PC-9 (cell line): ENCODE results near the gene FUT3. TPM values are rescaled to one million over a fixed set of nuclear protein-coding genes. Genes with fewer than 3 reads are reported as not detected.

ENCODE experiments used
- BruUV-seq: library from RNA; stranded (reverse); fragments of 400-500 nt; replicated peaks from 2 replicates; lab custom pipeline; 2021; lab: Mats Ljungman, UMichigan
- CTCF ChIA-PET: fragments of 300-600 bp; sonication (Branson Sonifier 250); formaldehyde crosslinking; loops from one replicate; lab custom pipeline; 2022; ENCODE audit warnings: antibody characterized with exemption; lab: Charles Lee
- POLR2A ChIA-PET: fragments of 300-600 bp; sonication (Branson Sonifier 250); formaldehyde crosslinking; loops from one replicate; lab custom pipeline; 2022; ENCODE audit warnings: antibody characterized with exemption; ENCODE audit not compliant: unreplicated experiment; lab: Charles Lee
- DNase-seq, 2 experiments: peaks; one replicate each; pipeline versions ENCODE4 v3.0.0 to v3.0.0-alpha.2; 2015 to 2022; ENCODE audit warnings: mixed read lengths in 1 of 2
- H2AFZ ChIP-seq: fragments of 200-600 bp; sonication (generic); 2 replicates; pipeline ENCODE4 v1.8.1; 2017; ENCODE audit warnings: antibody characterized with exemption
- H3F3A ChIP-seq: fragments of 200-600 bp; sonication (generic); 2 replicates; pipeline ENCODE4 v1.8.1; 2017; ENCODE audit warnings: antibody characterized with exemption, mild to moderate bottlenecking, low read depth; ENCODE audit not compliant: insufficient read depth
- H3K27ac ChIP-seq: fragments of 200-600 bp; sonication (generic); 2 replicates; pipeline ENCODE4 v1.6.1; 2016; ENCODE audit warnings: mixed run types
- H3K27me3 ChIP-seq: fragments of 200-600 bp; sonication (generic); 2 replicates; pipeline ENCODE4 v1.6.1; 2016; ENCODE audit warnings: low read depth, mixed run types; ENCODE audit not compliant: insufficient read depth
- H3K36me3 ChIP-seq: fragments of 200-600 bp; sonication (generic); 2 replicates; pipeline ENCODE4 v1.6.1; 2016; ENCODE audit warnings: low read depth, mixed run types
- H3K4me1 ChIP-seq: fragments of 200-600 bp; sonication (generic); replicated peaks from 2 replicates; pipeline ENCODE4 v1.6.1; 2016; ENCODE audit warnings: mixed run types; ENCODE audit not compliant: insufficient read depth
- H3K4me2 ChIP-seq: fragments of 200-600 bp; sonication (generic); 2 replicates; pipeline ENCODE4 v1.6.1; 2017; ENCODE audit warnings: mixed run types
- H3K4me3 ChIP-seq: fragments of 200-600 bp; sonication (generic); 2 replicates; pipeline ENCODE4 v1.6.1; 2016; ENCODE audit warnings: mixed run types
- H3K79me2 ChIP-seq: fragments of 200-600 bp; sonication (generic); 2 replicates; pipeline ENCODE4 v1.6.1; 2017; ENCODE audit warnings: low read depth, mixed run types
- H3K9me2 ChIP-seq: fragments of 200-600 bp; sonication (generic); 2 replicates; pipeline ENCODE4 v1.8.1; 2017; ENCODE audit warnings: mild to moderate bottlenecking; ENCODE audit not compliant: insufficient read depth
- H3K9me3 ChIP-seq: fragments of 200-600 bp; sonication (generic); 2 replicates; pipeline ENCODE4 v1.8.1; 2016; ENCODE audit warnings: low read depth; ENCODE audit not compliant: insufficient read depth
- H4K20me1 ChIP-seq: fragments of 200-600 bp; sonication (generic); 2 replicates; pipeline ENCODE4 v1.8.1; 2017; ENCODE audit not compliant: insufficient read depth
- EZH2 ChIP-seq: fragments of 200-600 bp; sonication (generic); IDR thresholded peaks from 2 replicates; pipeline ENCODE4 v1.8.0; 2017; ENCODE audit warnings: antibody characterized with exemption, low read depth
- intact Hi-C: fragments of 100-400 bp; cut with micrococcal nuclease; formaldehyde crosslinking; loops from one replicate; pipeline ENCODE4 v1.10.0; 2022; ENCODE audit not compliant: unreplicated experiment
- total RNA-seq: library from RNA; stranded (reverse); gene quantifications from 2 replicates; pipeline ENCODE4 v1.2.3, GENCODE V29; 2021
- TF ChIP-seq, protein P1 (sequence below): fragments of 200-600 bp; sonication (generic); conservative IDR thresholded peaks from 2 replicates; pipeline ENCODE4 v1.6.1; 2017; ENCODE audit warnings: mixed run types, antibody characterized with exemption, mild to moderate bottlenecking, moderate library complexity

The FUT3 gene
- total RNA-seq, 1 experiment from 2014 or later, result 28.5 TPM

DNA sequence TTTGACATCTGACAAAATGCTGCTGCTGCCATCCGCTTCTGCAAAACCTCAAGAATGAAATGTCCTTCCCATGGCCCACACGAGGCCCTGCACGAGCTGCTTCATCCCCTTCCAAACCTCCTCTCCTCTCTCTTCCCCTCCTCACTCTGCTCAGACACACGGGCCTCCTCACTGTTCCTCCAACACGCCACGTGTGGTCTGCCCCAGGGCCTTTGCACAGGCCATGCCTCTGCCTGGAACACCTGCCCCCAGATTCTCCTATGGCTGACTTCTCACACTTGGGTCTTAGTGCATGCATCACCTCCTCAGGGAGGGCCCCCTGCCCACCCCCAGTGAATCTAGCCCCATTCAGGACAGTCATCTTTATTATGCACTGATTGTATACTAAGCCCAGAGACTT lies 30.5 kb downstream of the FUT3 start:
- intact Hi-C loops, result no loop called here
- no peak for DNase-seq
- Histone ChIP-seq H3K9me3 (no peaks in the 10 kb centered on the region), H3F3A (no peaks in the 10 kb centered on the region), H3K27ac (no peak overlapping the region), H3K27me3 (no peaks in the 10 kb centered on the region), H4K20me1 (no peaks in the 10 kb centered on the region), H2AFZ (no peak overlapping the region), H3K9me2 (no peaks in the 10 kb centered on the region), H3K4me1 (no peaks in the 10 kb centered on the region), H3K4me2 (no peak overlapping the region), H3K79me2 (no peaks in the 10 kb centered on the region), H3K4me3 (no peak overlapping the region), H3K36me3 (no peaks in the 10 kb centered on the region)
- CTCF ChIA-PET, result no interaction called here
- POLR2A ChIA-PET, result no interaction called here
- no peak for TF ChIP-seq EZH2
- TF ChIP-seq, protein P1, sequence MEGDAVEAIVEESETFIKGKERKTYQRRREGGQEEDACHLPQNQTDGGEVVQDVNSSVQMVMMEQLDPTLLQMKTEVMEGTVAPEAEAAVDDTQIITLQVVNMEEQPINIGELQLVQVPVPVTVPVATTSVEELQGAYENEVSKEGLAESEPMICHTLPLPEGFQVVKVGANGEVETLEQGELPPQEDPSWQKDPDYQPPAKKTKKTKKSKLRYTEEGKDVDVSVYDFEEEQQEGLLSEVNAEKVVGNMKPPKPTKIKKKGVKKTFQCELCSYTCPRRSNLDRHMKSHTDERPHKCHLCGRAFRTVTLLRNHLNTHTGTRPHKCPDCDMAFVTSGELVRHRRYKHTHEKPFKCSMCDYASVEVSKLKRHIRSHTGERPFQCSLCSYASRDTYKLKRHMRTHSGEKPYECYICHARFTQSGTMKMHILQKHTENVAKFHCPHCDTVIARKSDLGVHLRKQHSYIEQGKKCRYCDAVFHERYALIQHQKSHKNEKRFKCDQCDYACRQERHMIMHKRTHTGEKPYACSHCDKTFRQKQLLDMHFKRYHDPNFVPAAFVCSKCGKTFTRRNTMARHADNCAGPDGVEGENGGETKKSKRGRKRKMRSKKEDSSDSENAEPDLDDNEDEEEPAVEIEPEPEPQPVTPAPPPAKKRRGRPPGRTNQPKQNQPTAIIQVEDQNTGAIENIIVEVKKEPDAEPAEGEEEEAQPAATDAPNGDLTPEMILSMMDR, result no peak
- no TSS peak for BruUV-seq

DNA sequence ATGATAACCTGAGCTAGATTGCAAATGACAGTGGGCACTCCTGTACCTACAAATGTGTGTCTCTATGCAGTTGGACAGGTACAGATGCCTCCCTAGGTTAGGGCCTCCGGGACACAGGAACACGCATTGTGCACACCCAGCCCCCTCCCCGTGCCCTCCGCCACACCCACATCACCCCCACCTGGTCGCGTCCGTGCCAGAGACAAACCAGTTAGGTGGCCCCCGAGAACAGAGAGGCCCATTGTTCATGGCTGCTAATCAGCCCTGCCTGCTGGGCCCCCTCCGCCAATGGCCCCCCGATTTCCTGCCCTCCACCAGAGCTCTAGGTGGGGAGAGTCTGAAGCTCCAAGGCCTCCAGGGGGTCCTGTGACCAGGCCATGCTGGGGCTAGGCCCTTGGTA lies 32.7 kb downstream of the FUT3 start:
- no TSS peak for BruUV-seq
- no peak overlapping the region for H3K27ac ChIP-seq
- no peak overlapping the region for H2AFZ ChIP-seq
- H3K4me2 ChIP-seq, result no peak overlapping the region
- DNase-seq, result no peak
- intact Hi-C loops, result no loop called here
- no peaks in the 10 kb centered on the region for H3K79me2 ChIP-seq
- no peaks in the 10 kb centered on the region for H3K36me3 ChIP-seq
- no peaks in the 10 kb centered on the region for H3K4me1 ChIP-seq
- no peaks in the 10 kb centered on the region for H3K9me3 ChIP-seq
- ChIA-PET CTCF (no interaction called here), POLR2A (no interaction called here)
- no peaks in the 10 kb centered on the region for H3F3A ChIP-seq
- TF ChIP-seq EZH2, result no peak
- TF ChIP-seq, protein P1, result no peak
- H3K4me3 ChIP-seq, result no peak overlapping the region
- no peaks in the 10 kb centered on the region for H3K27me3 ChIP-seq
- H4K20me1 ChIP-seq, result no peaks in the 10 kb centered on the region
- no peaks in the 10 kb centered on the region for H3K9me2 ChIP-seq

DNA sequence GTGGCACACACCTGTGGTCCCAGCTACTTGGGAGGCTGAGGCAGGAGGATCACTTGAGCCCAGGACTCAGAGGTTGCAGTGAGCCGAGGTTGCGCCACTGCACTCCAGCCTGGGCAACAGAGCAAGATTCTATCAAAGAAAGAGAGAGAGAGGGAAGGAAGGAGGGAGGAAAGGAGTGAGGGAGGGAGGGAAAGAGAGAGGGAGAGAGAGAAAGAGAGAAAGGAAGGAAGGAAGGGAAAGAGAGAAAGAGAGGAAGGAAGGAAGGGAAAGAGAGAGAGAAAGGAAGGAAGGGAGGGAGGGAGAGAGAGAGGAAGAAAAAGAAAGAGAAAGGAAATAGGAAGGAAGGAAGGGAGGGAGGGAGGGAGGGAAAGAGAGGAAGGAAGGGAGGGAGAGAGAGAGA lies 34.0 kb downstream of the FUT3 start:
- Histone ChIP-seq H2AFZ (no peak overlapping the region), H3K9me2 (no peaks in the 10 kb centered on the region), H3K4me2 (no peak overlapping the region), H3K27me3 (no peaks in the 10 kb centered on the region), H3K9me3 (no peaks in the 10 kb centered on the region), H3F3A (no peaks in the 10 kb centered on the region), H3K79me2 (no peaks in the 10 kb centered on the region), H3K4me3 (no peak overlapping the region), H3K27ac (no peak overlapping the region), H3K36me3 (no peaks in the 10 kb centered on the region), H4K20me1 (no peaks in the 10 kb centered on the region), H3K4me1 (no peaks in the 10 kb centered on the region)
- TF ChIP-seq, protein P1, result no peak
- TF ChIP-seq EZH2, result no peak
- ChIA-PET CTCF (no interaction called here), POLR2A (no interaction called here)
- intact Hi-C loops, result no loop called here
- no peak for DNase-seq
- no TSS peak for BruUV-seq
